ENCODE measurements around the gene ITGAD.

DNA sequence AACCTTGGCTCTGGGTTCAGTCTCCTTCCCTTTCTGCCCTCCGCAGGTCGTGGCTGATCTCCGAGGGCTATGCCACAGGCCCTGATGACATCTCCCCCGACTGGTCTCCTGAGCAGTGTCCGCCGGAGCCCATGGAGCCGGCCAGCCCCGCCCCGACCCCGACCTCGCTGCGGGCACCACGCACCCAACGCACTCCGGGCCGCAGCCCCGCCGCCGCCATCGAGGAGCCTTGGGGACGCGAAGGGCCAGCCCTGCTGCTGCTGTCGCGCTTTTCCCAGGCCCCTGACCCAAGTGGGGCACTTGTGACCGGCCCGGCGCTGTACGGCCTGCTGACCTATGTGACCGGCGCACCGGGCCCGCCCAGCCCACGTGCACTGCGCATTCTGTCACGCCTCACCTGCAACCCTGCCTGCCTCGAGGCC, 71.2 kb downstream of the ITGAD start:
- no peak for TF ChIP-seq RAD21 (IDR thresholded peaks at IDR 0.05; ENCODE audit: low read depth)
- no peak for TF ChIP-seq TEAD4 (IDR thresholded peaks at IDR 0.05)
- no peak for TF ChIP-seq EP300 (IDR thresholded peaks at IDR 0.05; ENCODE audit: borderline replicate concordance)

Measured in Ishikawa (cell line).